ENCODE results near the gene TBL2.
"Not testable (repeated sequence)": the region's sequence is repeated elsewhere in the genome, so short reads cannot be mapped to it uniquely, and the experiment has no call there.

The TBL2 gene

DNA sequence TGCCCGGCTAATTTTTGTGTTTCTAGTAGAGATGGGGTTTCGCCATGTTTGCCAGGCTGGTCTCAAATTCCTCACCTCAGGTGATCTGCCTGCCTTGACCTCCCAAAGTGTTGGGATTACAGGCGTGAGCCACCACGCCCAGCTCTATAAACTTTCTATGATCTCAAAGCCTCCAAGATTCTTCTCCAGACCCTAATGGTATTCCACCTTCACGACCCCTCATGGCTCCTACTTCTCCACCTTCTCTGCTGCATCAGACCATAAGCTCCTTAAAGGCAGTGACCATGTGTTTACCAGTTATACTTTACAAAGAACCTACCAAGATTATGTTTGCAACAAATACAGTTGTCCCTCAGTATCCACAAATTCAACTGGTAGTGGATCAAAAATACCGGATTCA, 46.2 kb downstream of the TBL2 start:
- no peak for DNase-seq

DNA sequence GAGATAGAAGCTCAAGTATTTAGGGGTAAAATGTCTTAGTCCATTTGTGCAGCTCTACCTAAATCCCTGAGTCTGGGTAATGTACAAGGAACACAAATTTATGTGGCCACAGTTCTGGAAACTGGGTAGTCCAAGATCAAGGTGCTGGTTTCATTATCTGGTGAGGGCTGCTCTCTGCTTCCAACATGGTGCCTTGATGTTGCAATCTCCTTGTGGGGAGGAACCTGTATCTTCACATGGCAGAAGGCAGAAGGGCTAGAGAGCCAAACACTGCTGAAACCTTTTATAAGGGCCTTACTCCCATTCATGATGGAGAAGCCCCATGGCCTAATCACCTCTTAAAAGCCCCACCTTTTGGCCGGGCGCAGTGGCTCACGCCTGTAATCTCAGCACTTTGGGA, 47.6 kb downstream of the TBL2 start:
- no peak for DNase-seq

DNA sequence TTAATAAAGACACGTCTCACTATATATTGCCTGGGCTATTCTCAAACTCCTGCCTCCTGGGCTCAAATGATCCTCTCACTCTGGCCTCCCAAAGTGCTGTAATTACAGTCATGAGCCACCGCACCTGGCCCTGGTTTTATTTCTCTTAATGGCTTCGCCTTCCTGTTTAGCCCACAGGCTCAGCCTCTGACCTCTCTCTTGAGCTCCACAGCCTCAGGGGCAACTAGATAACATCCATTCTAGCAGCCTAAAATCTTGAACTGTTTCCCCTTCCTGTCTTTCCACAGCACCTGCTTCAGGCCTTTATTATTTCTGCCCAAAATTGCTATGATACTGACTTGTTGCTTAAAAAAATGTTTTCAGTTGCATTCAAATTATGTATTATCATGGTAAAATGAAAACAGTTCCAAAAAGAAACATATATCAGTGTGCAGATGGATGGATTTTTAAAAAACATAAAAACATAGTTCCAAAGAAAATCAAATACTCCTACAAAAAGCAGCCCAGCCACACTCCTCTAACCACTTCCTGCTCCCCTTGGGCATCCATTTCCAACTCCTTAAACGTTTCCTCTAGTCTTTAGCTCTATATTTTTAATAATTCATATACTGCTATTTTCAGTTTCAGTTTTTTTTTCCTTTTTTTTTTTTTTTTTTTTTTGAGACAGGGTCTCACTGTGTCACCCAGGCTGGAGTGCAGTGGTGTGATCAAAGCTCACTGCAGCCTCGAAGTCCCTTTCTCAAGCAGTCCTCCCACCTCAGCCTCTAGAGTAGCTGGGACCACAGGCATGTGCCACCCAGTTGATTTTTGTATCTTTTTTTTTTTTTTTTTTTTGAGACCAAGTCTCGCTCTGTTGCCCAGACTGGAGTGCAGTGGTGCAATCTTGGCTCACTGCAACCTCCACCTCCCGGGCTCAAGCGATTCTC, 51.2 kb downstream of the TBL2 start:
- DNase-seq, result no peak

DNA sequence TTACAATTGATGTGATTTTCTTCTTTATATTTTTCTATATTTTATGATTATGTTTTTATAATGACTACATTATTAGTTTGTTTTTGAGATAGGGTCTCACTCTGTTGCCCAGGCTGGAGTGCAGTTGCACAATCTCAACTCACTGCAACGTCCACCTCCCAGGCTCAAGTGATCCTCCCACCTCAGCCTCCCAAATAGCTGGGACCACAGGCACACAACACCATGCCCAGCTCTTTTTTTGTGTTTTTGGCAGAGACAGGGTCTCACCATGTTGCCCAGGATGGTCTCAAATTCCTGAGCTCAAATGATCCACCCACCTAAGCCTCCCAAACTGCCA, 52.3 kb downstream of the TBL2 start:
- DNase-seq, result not testable (repeated sequence)

DNA sequence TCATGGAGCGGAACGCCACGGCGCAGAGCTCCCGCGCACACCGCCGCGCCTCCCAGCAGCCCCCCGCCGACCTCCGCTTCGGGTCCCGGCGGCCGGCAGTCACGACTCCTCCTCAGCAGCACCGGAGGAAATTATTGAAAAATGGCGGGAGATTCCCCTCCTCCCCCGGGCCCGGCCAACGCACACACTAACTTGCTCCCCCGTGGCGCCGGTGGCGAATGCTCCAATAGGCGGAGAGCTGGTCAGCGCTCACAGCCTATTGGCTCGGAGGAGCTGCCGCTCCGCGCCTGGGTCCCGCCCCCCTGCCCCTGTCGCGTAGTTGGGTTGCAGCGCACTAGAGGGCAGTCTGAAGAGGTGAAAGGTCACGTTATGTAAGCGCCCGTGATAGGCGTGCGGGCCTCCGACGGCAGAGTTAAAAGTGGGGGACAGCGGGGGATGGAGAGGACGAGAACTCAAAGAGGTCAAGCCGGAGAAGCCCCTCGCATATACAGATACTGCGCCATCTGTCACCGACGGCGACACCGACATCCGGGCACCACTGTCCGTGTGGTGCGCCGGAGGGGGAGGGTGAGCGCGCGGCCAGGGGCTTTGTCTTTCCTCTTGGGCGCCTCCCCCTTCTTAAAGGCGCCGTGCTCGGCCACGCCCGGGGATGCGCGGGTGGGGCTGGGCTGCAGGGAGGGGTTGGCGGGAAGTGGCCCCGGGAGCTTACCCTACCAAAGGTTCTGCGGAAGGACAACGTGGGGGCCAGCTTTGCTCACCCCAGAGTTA, 56.1 kb downstream of the TBL2 start, which contains the start of gene BAZ1B:
BAZ1B (minus strand) TSS at position 189 of the 768 bp plus-strand sequence. CDS start 360 bp downstream, outside the sequence.
- DNase-seq, result peak; percentile 85

DNA sequence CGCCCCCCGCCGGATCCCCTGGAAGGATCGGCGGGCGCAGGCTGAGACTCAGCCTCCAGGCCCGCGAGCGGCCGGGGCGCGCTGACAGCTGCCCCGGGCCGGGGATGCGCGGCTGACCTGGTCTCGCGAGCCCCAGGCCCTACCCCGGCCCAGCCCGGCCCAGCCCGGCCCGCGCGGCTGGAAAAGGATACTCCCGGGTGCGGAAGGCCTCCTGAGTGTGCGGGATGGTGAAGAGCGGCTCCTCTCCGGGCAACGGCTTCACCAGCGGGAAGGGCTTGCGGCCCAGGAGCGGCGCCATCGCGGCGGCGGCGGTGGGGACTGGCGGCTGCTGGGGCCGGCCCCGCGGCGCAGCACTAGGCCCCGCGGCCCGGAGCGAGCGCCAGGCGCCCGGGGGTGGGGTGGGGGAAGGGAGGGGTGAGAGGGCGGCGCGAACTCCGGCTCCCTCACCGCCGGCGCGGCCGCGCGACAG, 56.7 kb downstream of the TBL2 start:
- no peak for DNase-seq

DNA sequence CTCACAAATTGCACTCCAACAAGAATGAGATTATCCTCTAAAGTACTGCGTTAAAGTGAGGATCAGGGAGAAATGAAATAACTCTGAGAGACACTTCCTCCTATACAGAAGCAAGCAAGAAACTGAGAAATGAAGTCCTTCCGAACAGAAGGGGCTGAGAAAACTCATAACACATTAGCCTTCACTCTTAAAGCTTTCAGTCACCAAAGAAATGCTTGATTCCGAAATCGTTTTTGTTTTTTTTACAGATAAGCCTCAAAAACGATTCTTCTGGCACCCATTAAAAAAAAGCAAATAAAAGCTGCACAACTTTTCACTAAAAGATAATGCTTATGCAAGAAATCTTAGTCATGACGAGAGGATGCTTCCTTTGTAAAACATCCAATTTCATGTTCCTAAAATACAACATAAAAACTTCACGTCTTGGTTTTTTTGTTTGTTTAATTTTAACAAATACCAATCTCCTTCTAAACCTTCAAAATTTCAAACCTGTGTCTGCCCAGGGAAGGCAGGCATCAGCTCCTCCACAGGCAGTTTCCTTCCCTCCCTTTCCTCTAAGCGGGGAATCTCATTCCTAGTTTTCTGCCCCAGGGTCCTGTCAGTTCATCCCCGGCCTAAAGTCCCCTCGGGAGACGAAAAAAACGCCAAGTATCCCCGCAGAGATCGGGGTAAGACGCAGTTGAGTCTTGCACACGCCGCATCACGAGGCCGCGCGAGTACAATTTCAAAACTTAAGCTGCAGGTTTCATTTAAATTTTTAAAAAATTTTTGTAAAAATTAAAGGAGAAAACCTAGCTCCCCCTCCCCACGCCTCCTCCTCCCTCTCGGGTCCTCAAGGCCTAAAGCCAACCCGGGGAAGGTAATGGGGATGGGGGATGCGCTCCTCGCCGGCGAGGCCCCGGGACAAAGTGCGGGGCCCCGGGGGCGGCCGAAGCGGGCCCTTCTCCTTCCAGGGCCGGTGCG, 57.4 kb downstream of the TBL2 start:
- no peak for DNase-seq

DNA sequence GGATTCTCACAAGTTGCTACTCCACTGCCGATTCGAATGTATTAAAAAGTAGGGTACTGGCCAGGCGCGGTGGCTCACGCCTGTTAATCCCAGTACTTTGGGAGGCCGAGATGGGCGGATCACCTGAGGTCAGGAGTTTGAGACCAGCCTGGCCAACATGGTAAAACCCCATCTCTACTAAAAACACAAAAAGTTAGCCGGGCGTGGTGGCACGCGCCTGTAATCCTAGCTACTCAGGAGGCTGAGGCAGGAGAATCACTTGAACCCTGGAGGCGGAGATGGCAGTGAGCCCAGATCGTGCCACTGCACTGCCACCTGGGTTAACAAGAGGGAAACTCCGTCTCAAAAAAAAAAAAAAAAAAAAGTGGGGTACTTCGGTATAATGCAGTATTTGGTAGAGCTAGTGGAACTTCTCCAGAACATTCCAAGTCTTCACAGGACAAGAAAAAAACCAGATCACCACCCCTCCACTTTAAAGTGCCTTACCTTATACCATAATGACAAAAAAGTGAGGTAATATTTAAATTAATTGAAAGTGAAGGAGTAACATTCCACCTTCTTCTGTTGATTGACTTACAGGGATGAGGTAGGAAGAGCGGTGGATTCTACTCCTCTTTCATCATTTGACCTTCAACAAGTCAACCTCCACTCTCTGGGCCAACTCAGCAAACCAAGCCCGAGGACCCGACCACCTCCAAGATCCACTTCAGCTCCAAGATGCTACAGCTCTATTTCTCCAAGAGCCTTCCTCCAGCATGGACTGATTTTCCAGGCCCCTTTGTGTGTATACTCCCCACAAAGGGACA, 58.3 kb downstream of the TBL2 start:
- DNase-seq, result no peak

DNA sequence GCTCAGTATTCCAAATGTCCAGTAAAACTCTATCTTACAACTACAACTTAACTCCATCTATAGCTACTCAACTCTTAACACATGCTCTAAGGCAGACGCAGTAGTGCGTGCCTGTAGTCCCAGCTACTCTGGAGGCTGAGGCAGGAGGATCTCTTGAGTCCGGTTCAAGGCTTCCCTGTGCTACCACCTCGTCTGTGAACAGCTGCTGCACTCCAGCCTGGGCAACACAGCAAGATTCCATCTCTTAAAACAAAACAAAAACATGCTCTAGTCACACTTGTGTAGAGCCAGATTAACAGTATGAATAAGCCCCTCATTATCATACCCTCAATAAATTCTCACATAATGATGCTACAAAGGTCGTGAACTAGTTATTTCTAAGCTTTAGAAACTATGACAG, 59.9 kb downstream of the TBL2 start:
- no peak for DNase-seq

Data from T1000 (cell line).